SK-N-SH (cell line): Measurements from ENCODE around the gene GZMB. TPM values are rescaled to one million over a fixed set of nuclear protein-coding genes. Genes with fewer than 3 reads are reported as not detected.

Source experiments
- CTCF ChIA-PET: fragments of 300-600, 350-600 bp; formaldehyde crosslinking; extraction: SDS; loops from one replicate; lab custom pipeline; 2021; lab: Yijun Ruan, JAX
- POLR2A ChIA-PET: fragments of 350-600 bp; sonication (Branson Sonifier 250); formaldehyde crosslinking; extraction: SDS; loops from one replicate; lab custom pipeline; 2020; ENCODE audit warnings: antibody characterized with exemption, inconsistent platforms; lab: Yijun Ruan, JAX
- DNase-seq: peaks from one replicate; pipeline ENCODE4 v3.0.0; 2012
- H2AFZ ChIP-seq: fragments of 200-600 bp; sonication (generic); 2 replicates; pipeline ENCODE4 v1.8.1; 2016; ENCODE audit warnings: antibody characterized with exemption, mild to moderate bottlenecking, low read depth
- H3F3A ChIP-seq: fragments of 200-600 bp; sonication (generic); replicated peaks from 2 replicates; pipeline ENCODE3; 2016; ENCODE audit warnings: antibody characterized with exemption, mild to moderate bottlenecking; ENCODE audit not compliant: insufficient read depth
- H3K27ac ChIP-seq, 2 experiments: fragments of 200-500 bp in 1 of 2; fragments of 200-600 bp in 1 of 2; sonication (Bioruptor generic) in 1 of 2; sonication (generic), shearing (Covaris generic) in 1 of 2; 2 replicates each; pipeline versions ENCODE4 v1.5.1 to v1.6.1; 2014 to 2016; ENCODE audit warnings: low read depth in 2 of 2, inconsistent platforms in 1 of 2, low read length in 1 of 2, mild to moderate bottlenecking in 1 of 2, mixed read lengths in 1 of 2
- H3K27me3 ChIP-seq: fragments of 200-600 bp; sonication (generic), shearing (Covaris generic); 2 replicates; pipeline ENCODE4 v1.6.1; 2016; ENCODE audit warnings: mixed run types; ENCODE audit not compliant: insufficient read depth
- H3K36me3 ChIP-seq, 2 experiments: fragments of 200-500 bp in 1 of 2; fragments of 200-600 bp in 1 of 2; sonication (Bioruptor generic) in 1 of 2; sonication (generic) in 1 of 2; replicated peaks in 1 of 2; 2 replicates each; pipeline versions ENCODE3 to v1.5.1; 2014 to 2016; ENCODE audit warnings: low read length in 1 of 2, mild to moderate bottlenecking in 1 of 2; ENCODE audit not compliant: insufficient read depth in 2 of 2, control insufficient read depth in 1 of 2
- H3K4me1 ChIP-seq, 2 experiments: fragments of 200-500 bp in 1 of 2; fragments of 200-600 bp in 1 of 2; sonication (Bioruptor generic) in 1 of 2; sonication (generic), shearing (Covaris generic) in 1 of 2; 2 replicates each; pipeline versions ENCODE4 v1.5.1 to v1.6.1; 2014 to 2016; ENCODE audit warnings: low read depth in 1 of 2, low read length in 1 of 2, mixed run types in 1 of 2; ENCODE audit not compliant: insufficient read depth in 2 of 2, control insufficient read depth in 1 of 2
- H3K4me2 ChIP-seq: fragments of 200-600 bp; sonication (generic), shearing (Covaris generic); 2 replicates; pipeline ENCODE4 v1.6.1; 2017; ENCODE audit warnings: mixed run types
- H3K4me3 ChIP-seq, 2 experiments: fragments of 200-500 bp in 1 of 2; fragments of 200-600 bp in 1 of 2; sonication (Bioruptor generic) in 1 of 2; sonication (generic), shearing (Covaris generic) in 1 of 2; 2 replicates each; pipeline versions ENCODE4 v1.5.1 to v1.8.1; 2014 to 2016; ENCODE audit warnings: low read depth in 2 of 2, inconsistent platforms in 1 of 2, low read length in 1 of 2, mild to moderate bottlenecking in 1 of 2, mixed read lengths in 1 of 2, moderate library complexity in 1 of 2
- H3K79me2 ChIP-seq: fragments of 200-600 bp; sonication (generic); 2 replicates; pipeline ENCODE4 v1.8.1; 2017; ENCODE audit warnings: mild to moderate bottlenecking; ENCODE audit not compliant: insufficient read depth
- H3K9ac ChIP-seq: fragments of 200-600 bp; sonication (generic); 2 replicates; pipeline ENCODE4 v1.6.1; 2017; ENCODE audit warnings: mixed run types
- H3K9me2 ChIP-seq: fragments of 200-600 bp; sonication (generic); 2 replicates; pipeline ENCODE4 v1.6.1; 2017; ENCODE audit warnings: mixed run types
- H3K9me3 ChIP-seq: fragments of 200-600 bp; sonication (generic); 2 replicates; pipeline ENCODE4 v1.6.1; 2017; ENCODE audit warnings: mixed run types, mild to moderate bottlenecking, moderate library complexity
- H4K20me1 ChIP-seq: fragments of 200-600 bp; sonication (generic); 2 replicates; pipeline ENCODE4 v1.6.1; 2017; ENCODE audit warnings: mild to moderate bottlenecking, mixed run types; ENCODE audit not compliant: insufficient read depth
- CHD2 ChIP-seq: fragments of 150-350 bp; IDR thresholded peaks from 2 replicates; pipeline ENCODE4 v1.6.1; 2018; ENCODE audit warnings: low read length; ENCODE audit not compliant: partially characterized antibody
- EP300 ChIP-seq, 2 experiments: IDR thresholded peaks; 2 replicates each; pipeline versions ENCODE4 v1.4.0 to v1.6.1; 2012; ENCODE audit warnings: borderline replicate concordance in 1 of 2, low read depth in 1 of 2, low read length in 1 of 2
- FOSL2 ChIP-seq: IDR thresholded peaks from 2 replicates; pipeline ENCODE4 v1.4.0; 2012; ENCODE audit warnings: low read depth, mild to moderate bottlenecking, moderate library complexity, borderline replicate concordance
- FOXJ3 ChIP-seq: sonication (generic); formaldehyde crosslinking; IDR thresholded peaks from 2 replicates; pipeline ENCODE4 v1.5.1; 2020; ENCODE audit warnings: mild to moderate bottlenecking, missing genetic modification reagents
- FOXM1 ChIP-seq: IDR thresholded peaks from 2 replicates; pipeline ENCODE4 v1.4.0; 2012; ENCODE audit warnings: low read depth, mild to moderate bottlenecking
- GABPA ChIP-seq: IDR thresholded peaks from 2 replicates; pipeline ENCODE4 v1.4.0; 2012; ENCODE audit warnings: low read depth, mild to moderate bottlenecking
- JUND ChIP-seq: IDR thresholded peaks from 2 replicates; pipeline ENCODE4 v1.4.0; 2012
- NFIC ChIP-seq: IDR thresholded peaks from 2 replicates; pipeline ENCODE4 v1.4.0; 2012; ENCODE audit warnings: borderline replicate concordance
- POLR2AphosphoS5 ChIP-seq: IDR thresholded peaks from 2 replicates; pipeline ENCODE4 v1.6.1; 2012; ENCODE audit warnings: low read depth, low read length
- SIN3A ChIP-seq: IDR thresholded peaks from 2 replicates; pipeline ENCODE4 v1.6.1; 2012; ENCODE audit warnings: low read depth, mild to moderate bottlenecking, low read length, moderate library complexity, borderline replicate concordance
- YY1 ChIP-seq: IDR thresholded peaks from 2 replicates; pipeline ENCODE4 v1.4.0; 2012; ENCODE audit warnings: low read depth, mild to moderate bottlenecking
- WGBS: methylation state at CpG from one replicate; pipeline ENCODE4 v1.1.6; 2017; ENCODE audit warnings: low lambda C conversion rate; 5-methylcytosine and 5-hydroxymethylcytosine counted together
- polyA plus RNA-seq, 3 experiments: library from polyadenylated mRNA; depleted of rRNA; stranded (reverse); fragments of >200 nt; gene quantifications; 2 replicates each; pipeline ENCODE4 v1.2.3, GENCODE V29; 2012
- TF ChIP-seq, protein P1 (sequence below): fragments of 150-350 bp; IDR thresholded peaks from 2 replicates; pipeline ENCODE4 v1.6.1; 2017; ENCODE audit warnings: antibody characterized with exemption, low read length, low read depth, borderline replicate concordance
- TF ChIP-seq, protein P2 (sequence below): IDR thresholded peaks from 2 replicates; pipeline ENCODE4; 2012
- TF ChIP-seq, protein P3 (sequence below): IDR thresholded peaks from 2 replicates; pipeline ENCODE4 v1.6.1; 2012; ENCODE audit warnings: mild to moderate bottlenecking, low read depth, low read length, moderate library complexity

The GZMB gene
- polyA plus RNA-seq, 1 of the 3 experiments (the other 2 are of a cell fraction): not detected

DNA sequence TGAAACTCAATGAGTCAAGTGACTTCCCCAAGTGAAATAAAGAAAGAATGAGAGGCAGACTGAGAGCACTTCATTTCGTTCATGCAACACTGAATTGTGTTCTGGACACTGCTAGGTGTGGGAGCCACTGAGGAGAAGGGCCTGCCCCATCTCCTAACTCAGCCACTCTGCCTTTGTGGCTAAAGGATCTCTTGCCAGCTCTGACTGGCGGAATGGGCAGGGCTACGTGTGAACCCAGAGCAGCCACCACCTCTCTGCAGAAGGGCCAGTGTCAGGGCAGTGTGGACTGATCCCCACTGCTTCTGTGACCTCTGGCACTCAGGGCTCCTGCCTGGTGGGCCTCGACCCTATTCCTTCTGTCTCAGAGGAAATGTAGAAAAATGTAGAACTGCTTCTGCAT is 46.5 kb upstream of the GZMB start (continued):
- TF ChIP-seq, protein P1, sequence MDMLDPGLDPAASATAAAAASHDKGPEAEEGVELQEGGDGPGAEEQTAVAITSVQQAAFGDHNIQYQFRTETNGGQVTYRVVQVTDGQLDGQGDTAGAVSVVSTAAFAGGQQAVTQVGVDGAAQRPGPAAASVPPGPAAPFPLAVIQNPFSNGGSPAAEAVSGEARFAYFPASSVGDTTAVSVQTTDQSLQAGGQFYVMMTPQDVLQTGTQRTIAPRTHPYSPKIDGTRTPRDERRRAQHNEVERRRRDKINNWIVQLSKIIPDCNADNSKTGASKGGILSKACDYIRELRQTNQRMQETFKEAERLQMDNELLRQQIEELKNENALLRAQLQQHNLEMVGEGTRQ: no peak
- no peak for TF ChIP-seq NFIC
- TF ChIP-seq FOXJ3 (CRISPR knock-in tag): no peak
- TF ChIP-seq GABPA: no peak

DNA sequence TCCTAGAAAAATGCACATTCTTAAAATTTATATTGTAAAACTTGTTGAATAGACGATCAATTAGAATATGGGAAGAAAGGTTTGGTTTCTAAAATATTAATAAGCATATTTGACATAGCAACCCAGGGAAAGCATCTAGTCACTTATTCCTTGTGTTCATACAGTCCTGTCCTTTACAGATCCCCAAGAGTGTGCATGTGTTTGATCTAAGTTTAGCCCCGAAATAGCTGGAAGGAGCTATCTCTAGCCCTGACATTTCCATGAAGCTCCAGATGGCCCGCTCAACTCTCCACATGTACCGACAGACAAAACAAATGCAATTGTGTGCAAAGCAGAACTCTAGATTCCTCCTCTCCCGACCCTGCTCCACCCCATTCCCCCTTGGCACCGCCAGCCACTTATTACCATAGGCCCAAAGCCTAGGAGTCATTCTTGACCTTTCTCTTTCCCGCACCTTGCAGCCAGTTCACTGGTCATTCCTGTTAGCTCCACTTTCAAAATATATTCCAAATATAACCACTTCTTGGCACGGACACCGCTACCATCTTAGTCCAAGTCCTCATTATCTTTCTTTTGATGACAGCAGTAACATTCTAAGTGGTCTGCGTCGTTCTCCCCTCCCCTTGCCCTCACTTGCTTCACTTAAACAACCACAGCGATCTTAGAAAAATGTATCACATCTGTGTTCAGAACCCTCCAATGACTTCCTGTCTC is 45.4 kb upstream of the GZMB start:
- Histone ChIP-seq H3F3A (no peaks in the 10 kb centered on the region), H3K4me2 (no peak overlapping the region), H4K20me1 (no peaks in the 10 kb centered on the region), H3K9ac (no peak overlapping the region), H2AFZ (no peak overlapping the region), H3K27ac (no peak overlapping the region), H3K4me1 (no peaks in the 10 kb centered on the region), H3K4me3 (peak overlapping the region in 1 of 2 experiments; percentile 66; a peak in 1 of 4 replicates), H3K9me2 (no peaks in the 10 kb centered on the region), H3K27me3 (peaks cover 7% of the 10 kb centered on the region; the same call in 1 of the 2 replicates), H3K36me3 (no peaks in the 10 kb centered on the region), H3K9me3 (no peaks in the 10 kb centered on the region), H3K79me2 (no peaks in the 10 kb centered on the region)
- ChIA-PET POLR2A (no interaction called here), CTCF (interaction anchor here (0.6 to 2.0 kb wide), 14 partner anchors 10 to 77 kb away, joined by 3 to 10 read pairs (median 4); no protein-coding TSS in a partner anchor)
- TF ChIP-seq, protein P2, sequence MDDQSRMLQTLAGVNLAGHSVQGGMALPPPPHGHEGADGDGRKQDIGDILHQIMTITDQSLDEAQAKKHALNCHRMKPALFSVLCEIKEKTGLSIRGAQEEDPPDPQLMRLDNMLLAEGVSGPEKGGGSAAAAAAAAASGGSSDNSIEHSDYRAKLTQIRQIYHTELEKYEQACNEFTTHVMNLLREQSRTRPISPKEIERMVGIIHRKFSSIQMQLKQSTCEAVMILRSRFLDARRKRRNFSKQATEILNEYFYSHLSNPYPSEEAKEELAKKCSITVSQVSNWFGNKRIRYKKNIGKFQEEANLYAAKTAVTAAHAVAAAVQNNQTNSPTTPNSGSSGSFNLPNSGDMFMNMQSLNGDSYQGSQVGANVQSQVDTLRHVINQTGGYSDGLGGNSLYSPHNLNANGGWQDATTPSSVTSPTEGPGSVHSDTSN: no peak
- TF ChIP-seq, protein P1: no peak
- no peak for TF ChIP-seq FOSL2
- TF ChIP-seq JUND: no peak
- no peak for TF ChIP-seq GABPA
- no peak for TF ChIP-seq NFIC
- TF ChIP-seq SIN3A: no peak
- no peak for TF ChIP-seq POLR2AphosphoS5
- TF ChIP-seq, protein P3, sequence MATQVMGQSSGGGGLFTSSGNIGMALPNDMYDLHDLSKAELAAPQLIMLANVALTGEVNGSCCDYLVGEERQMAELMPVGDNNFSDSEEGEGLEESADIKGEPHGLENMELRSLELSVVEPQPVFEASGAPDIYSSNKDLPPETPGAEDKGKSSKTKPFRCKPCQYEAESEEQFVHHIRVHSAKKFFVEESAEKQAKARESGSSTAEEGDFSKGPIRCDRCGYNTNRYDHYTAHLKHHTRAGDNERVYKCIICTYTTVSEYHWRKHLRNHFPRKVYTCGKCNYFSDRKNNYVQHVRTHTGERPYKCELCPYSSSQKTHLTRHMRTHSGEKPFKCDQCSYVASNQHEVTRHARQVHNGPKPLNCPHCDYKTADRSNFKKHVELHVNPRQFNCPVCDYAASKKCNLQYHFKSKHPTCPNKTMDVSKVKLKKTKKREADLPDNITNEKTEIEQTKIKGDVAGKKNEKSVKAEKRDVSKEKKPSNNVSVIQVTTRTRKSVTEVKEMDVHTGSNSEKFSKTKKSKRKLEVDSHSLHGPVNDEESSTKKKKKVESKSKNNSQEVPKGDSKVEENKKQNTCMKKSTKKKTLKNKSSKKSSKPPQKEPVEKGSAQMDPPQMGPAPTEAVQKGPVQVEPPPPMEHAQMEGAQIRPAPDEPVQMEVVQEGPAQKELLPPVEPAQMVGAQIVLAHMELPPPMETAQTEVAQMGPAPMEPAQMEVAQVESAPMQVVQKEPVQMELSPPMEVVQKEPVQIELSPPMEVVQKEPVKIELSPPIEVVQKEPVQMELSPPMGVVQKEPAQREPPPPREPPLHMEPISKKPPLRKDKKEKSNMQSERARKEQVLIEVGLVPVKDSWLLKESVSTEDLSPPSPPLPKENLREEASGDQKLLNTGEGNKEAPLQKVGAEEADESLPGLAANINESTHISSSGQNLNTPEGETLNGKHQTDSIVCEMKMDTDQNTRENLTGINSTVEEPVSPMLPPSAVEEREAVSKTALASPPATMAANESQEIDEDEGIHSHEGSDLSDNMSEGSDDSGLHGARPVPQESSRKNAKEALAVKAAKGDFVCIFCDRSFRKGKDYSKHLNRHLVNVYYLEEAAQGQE: no peak
- TF ChIP-seq FOXJ3 (CRISPR knock-in tag): no peak
- no peak for TF ChIP-seq FOXM1
- TF ChIP-seq EP300 (IDR thresholded peaks at IDR 0.05; ENCODE audit: borderline replicate concordance in 1 of 2, low read depth in 1 of 2, low read length in 1 of 2): no peak
- TF ChIP-seq YY1: no peak
- no peak for TF ChIP-seq CHD2
- 32% methylated on average over 12 of the region's 12 CpGs for WGBS
- no peak for DNase-seq
